HepG2 (cell line): ENCODE measurements around the gene AGTR2. TPM values are rescaled to one million over a fixed set of nuclear protein-coding genes. Genes with fewer than 3 reads are reported as not detected.

Source experiments
- ATAC-seq: fragments of 200-7000 bp; cut with Tn5 transposase; 3 replicates; pipeline ENCODE4 v1.9.1; 2020; ENCODE audit warnings: mild to moderate bottlenecking, moderate library complexity
- BruUV-seq: library from RNA; stranded (reverse); fragments of 400-500 nt; replicated peaks from 2 replicates; lab custom pipeline; 2021; lab: Mats Ljungman, UMichigan
- CTCF ChIA-PET: fragments of 300-600 bp; formaldehyde crosslinking; extraction: SDS; loops from one replicate; lab custom pipeline; 2021; ENCODE audit warnings: low total read pairs, inconsistent platforms, low intra/inter-chr PET ratio; lab: Yijun Ruan, JAX
- POLR2A ChIA-PET: fragments of 350-600 bp; sonication (Branson Sonifier 250); formaldehyde crosslinking; loops from one replicate; lab custom pipeline; 2020; ENCODE audit warnings: antibody characterized with exemption, inconsistent platforms; lab: Yijun Ruan, JAX
- DNase-seq: peaks from one replicate; pipeline ENCODE4 v3.0.0-alpha.2; 2015; ENCODE audit warnings: low spot score
- FAIRE-seq: peaks from 3 replicates; lab custom pipeline; 2011; peaks lifted over from hg19 to GRCh38; lab: Jason Lieb, UNC
- H2AFZ ChIP-seq: one replicate; pipeline ENCODE4 v1.6.1; 2011; ENCODE audit warnings: low read length, inconsistent platforms
- H3K27ac ChIP-seq: fragments of 300-600 bp; 3 replicates; pipeline ENCODE4 v1.8.0; 2011; ENCODE audit warnings: mixed run types, mild to moderate bottlenecking, mixed read lengths, low read length, inconsistent platforms; ENCODE audit not compliant: insufficient read depth; ENCODE audit errors: extremely low read length
- H3K27me3 ChIP-seq, 2 experiments: fragments of 200-600 bp in 1 of 2; 2 replicates in 1 of 2; 3 replicates in 1 of 2; pipeline versions ENCODE4 v1.6.0 to v1.8.0; 2011; ENCODE audit warnings: low read length in 2 of 2, mild to moderate bottlenecking in 2 of 2, moderate library complexity in 2 of 2, inconsistent platforms in 1 of 2; ENCODE audit not compliant: insufficient read depth in 2 of 2, control insufficient read depth in 1 of 2
- H3K36me3 ChIP-seq, 2 experiments: fragments of 200-600 bp in 1 of 2; replicated peaks in 1 of 2; 2 replicates in 1 of 2; 3 replicates in 1 of 2; pipeline versions ENCODE4 v1.5.1 to v1.8.0; 2011; ENCODE audit warnings: low read length in 2 of 2, inconsistent platforms in 1 of 2; ENCODE audit not compliant: insufficient read depth in 2 of 2, control insufficient read depth in 1 of 2
- H3K4me1 ChIP-seq: 2 replicates; pipeline ENCODE4 v1.5.1; 2012; ENCODE audit warnings: low read length, inconsistent platforms; ENCODE audit not compliant: insufficient read depth
- H3K4me2 ChIP-seq: 2 replicates; pipeline ENCODE4 v1.6.0; 2011; ENCODE audit warnings: low read depth, low read length, inconsistent platforms
- H3K4me3 ChIP-seq, 3 experiments: fragments of 200-600 bp in 1 of 3; sonication (generic), shearing (Covaris generic) in 1 of 3; replicated peaks in 1 of 3; 2 replicates each; pipeline ENCODE4 v1.5.1; 2011 to 2016; ENCODE audit warnings: low read length in 3 of 3, inconsistent platforms in 2 of 3, low read depth in 2 of 3, mild to moderate bottlenecking in 2 of 3, control low read depth in 1 of 3, mixed read lengths in 1 of 3; ENCODE audit not compliant: insufficient read depth in 1 of 3
- H3K79me2 ChIP-seq: one replicate; pipeline ENCODE4 v1.6.1; 2011; ENCODE audit warnings: low read length, inconsistent platforms; ENCODE audit not compliant: insufficient read depth
- H3K9ac ChIP-seq: 2 replicates; pipeline ENCODE4 v1.6.0; 2011; ENCODE audit warnings: mild to moderate bottlenecking, low read depth, low read length, inconsistent platforms; ENCODE audit not compliant: insufficient read depth
- H3K9me3 ChIP-seq: 2 replicates; pipeline ENCODE4 v1.5.1; 2012; ENCODE audit warnings: mild to moderate bottlenecking, low read length
- H4K20me1 ChIP-seq: 2 replicates; pipeline ENCODE4 v1.6.0; 2011; ENCODE audit warnings: inconsistent platforms, mild to moderate bottlenecking, low read length, moderate library complexity; ENCODE audit not compliant: insufficient read depth
- KDM2A ChIP-seq: sonication (generic); formaldehyde crosslinking; IDR thresholded peaks from 2 replicates; pipeline ENCODE4 v1.4.0; 2020; ENCODE audit warnings: low read depth, missing genetic modification reagents, borderline replicate concordance
- MEF2D ChIP-seq: sonication (generic); formaldehyde crosslinking; IDR thresholded peaks from 2 replicates; pipeline ENCODE4 v1.5.1; 2020; ENCODE audit warnings: mild to moderate bottlenecking, missing genetic modification reagents
- SP5 ChIP-seq: IDR thresholded peaks from 2 replicates; pipeline ENCODE4 v1.6.1; 2016; ENCODE audit warnings: low read depth, borderline replicate concordance
- XBP1 ChIP-seq: sonication (generic); formaldehyde crosslinking; IDR thresholded peaks from 2 replicates; pipeline ENCODE4 v1.5.0; 2020; ENCODE audit warnings: missing genetic modification reagents
- ZNF124 ChIP-seq: sonication (generic); formaldehyde crosslinking; IDR thresholded peaks from 2 replicates; pipeline ENCODE4 v1.4.0; 2020; ENCODE audit warnings: missing genetic modification reagents
- ZNF629 ChIP-seq: sonication (generic); formaldehyde crosslinking; conservative IDR thresholded peaks from 2 replicates; pipeline ENCODE4 v1.5.0; 2020; ENCODE audit warnings: missing genetic modification reagents
- WGBS: methylation state at CpG from one replicate; pipeline ENCODE4 v1.1.6; 2017; ENCODE audit warnings: low lambda C conversion rate; 5-methylcytosine and 5-hydroxymethylcytosine counted together
- in situ Hi-C: cut with HindIII; loops from 2 replicates; pipeline ENCODE4 v1.10.0; 2017; ENCODE audit warnings: low pct_unique_long_range_greater_than_20kb; ENCODE audit not compliant: extremely low pct_ligation_motif_present
- intact Hi-C: fragments of 100-400 bp; cut with micrococcal nuclease; formaldehyde crosslinking; loops from one replicate; pipeline ENCODE4 v1.10.0; 2022; ENCODE audit not compliant: unreplicated experiment
- polyA plus RNA-seq, 8 experiments: library from polyadenylated mRNA; depleted of rRNA in 3 of 8; stranded (reverse) in 7 of 8; unstranded in 1 of 8; fragments of >200 nt; fragmentation: Illumina TruSeq in 4 of 8; extraction: Trizol in 4 of 8; gene quantifications; 2 replicates each; pipeline versions ENCODE4 v1.2.1 to v1.2.3, GENCODE V29; 2011 to 2016; ENCODE audit warnings: low read depth in 4 of 8, missing spikeins in 1 of 8, mixed read lengths in 1 of 8; ENCODE audit not compliant: insufficient read depth in 1 of 8
- total RNA-seq, 5 experiments: library from RNA; depleted of rRNA; stranded (reverse); fragments of >200 nt; fragmentation: Illumina TruSeq; extraction: Trizol; gene quantifications; 2 replicates each; pipeline ENCODE4 v1.2.3, GENCODE V29; 2016; ENCODE audit warnings: low read depth in 1 of 5
- TF ChIP-seq, protein P1 (sequence below), 2 experiments: sonication (generic) in 1 of 2; formaldehyde crosslinking in 1 of 2; IDR thresholded peaks; 2 replicates each; pipeline versions ENCODE4 v1.4.0 to v1.6.1; 2016 to 2020; ENCODE audit warnings: borderline replicate concordance in 1 of 2, low read depth in 1 of 2, mild to moderate bottlenecking in 1 of 2, missing genetic modification reagents in 1 of 2

Gene AGTR2
- total and polyA plus RNA-seq, 2 of the 13 experiments (the other 11 are each of a cell fraction or from before 2014, with no cell fraction given): not detected

DNA sequence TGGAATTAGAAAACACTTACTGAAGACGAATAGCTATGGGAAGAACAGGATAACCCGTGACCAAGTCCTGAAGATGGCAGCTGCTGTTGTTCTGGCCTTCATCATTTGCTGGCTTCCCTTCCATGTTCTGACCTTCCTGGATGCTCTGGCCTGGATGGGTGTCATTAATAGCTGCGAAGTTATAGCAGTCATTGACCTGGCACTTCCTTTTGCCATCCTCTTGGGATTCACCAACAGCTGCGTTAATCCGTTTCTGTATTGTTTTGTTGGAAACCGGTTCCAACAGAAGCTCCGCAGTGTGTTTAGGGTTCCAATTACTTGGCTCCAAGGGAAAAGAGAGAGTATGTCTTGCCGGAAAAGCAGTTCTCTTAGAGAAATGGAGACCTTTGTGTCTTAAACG is 2.4 kb downstream of the AGTR2 start (continued):
- TF ChIP-seq KDM2A (CRISPR knock-in tag) (no peak), MEF2D (CRISPR knock-in tag) (no peak), ZNF124 (no peak)
- TF ChIP-seq, protein P1, sequence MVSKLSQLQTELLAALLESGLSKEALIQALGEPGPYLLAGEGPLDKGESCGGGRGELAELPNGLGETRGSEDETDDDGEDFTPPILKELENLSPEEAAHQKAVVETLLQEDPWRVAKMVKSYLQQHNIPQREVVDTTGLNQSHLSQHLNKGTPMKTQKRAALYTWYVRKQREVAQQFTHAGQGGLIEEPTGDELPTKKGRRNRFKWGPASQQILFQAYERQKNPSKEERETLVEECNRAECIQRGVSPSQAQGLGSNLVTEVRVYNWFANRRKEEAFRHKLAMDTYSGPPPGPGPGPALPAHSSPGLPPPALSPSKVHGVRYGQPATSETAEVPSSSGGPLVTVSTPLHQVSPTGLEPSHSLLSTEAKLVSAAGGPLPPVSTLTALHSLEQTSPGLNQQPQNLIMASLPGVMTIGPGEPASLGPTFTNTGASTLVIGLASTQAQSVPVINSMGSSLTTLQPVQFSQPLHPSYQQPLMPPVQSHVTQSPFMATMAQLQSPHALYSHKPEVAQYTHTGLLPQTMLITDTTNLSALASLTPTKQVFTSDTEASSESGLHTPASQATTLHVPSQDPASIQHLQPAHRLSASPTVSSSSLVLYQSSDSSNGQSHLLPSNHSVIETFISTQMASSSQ (IDR thresholded peaks at IDR 0.05; ENCODE audit: low read depth): no peak
- TF ChIP-seq, protein P1 (CRISPR knock-in tag; IDR thresholded peaks at IDR 0.05; ENCODE audit: borderline replicate concordance): no peak

DNA sequence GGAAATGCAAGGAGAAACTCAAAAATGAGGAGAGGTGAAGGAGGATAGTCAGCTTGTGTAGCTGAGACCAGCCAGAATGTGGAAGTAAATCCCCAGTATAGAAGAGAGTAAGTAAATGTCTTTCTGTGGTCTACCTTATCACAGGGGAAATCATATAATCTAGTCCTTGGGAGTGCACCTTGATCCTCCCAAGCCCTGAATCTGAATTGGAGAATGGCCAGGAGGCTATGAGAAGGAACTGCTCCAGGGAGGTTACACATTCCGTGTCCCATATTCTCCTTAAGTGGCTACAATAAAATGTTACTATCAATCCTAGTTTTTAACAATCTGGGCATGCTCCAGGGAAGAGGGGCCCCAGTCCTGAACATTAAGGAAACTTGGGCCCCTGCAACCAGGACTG is 10.8 kb downstream of the AGTR2 start:
- Histone ChIP-seq H3K4me2 (no peak overlapping the region), H3K27ac (no peak overlapping the region), H3K4me3 (no peak overlapping the region), H3K27me3 (no peaks in the 10 kb centered on the region), H4K20me1 (no peaks in the 10 kb centered on the region), H3K79me2 (no peaks in the 10 kb centered on the region), H3K9me3 (no peaks in the 10 kb centered on the region), H2AFZ (no peak overlapping the region), H3K36me3 (no peaks in the 10 kb centered on the region), H3K4me1 (no peaks in the 10 kb centered on the region), H3K9ac (no peak overlapping the region)
- BruUV-seq: no TSS peak
- in situ Hi-C loops: no loop called here
- intact Hi-C loops: no loop called here
- ChIA-PET POLR2A (no interaction called here), CTCF (no interaction called here)
- no CpG with 5 or more reads among the region's 1 CpG for WGBS
- ATAC-seq (no peak), DNase-seq (no peak), FAIRE-seq (no peak)
- no peak for TF ChIP-seq SP5 (CRISPR knock-in tag)
- TF ChIP-seq ZNF629 (CRISPR knock-in tag): no peak
- TF ChIP-seq XBP1: no peak
